Stimulated activated naive CD4-positive, alpha-beta T cell treated with Interleukin-2 at 50 U/mL for 16 hours (primary cell): Measurements from ENCODE around the gene SMIM30.
"Not testable (repeated sequence)": the region's sequence is repeated elsewhere in the genome, so short reads cannot be mapped to it uniquely, and the experiment has no call there.

ENCODE experiments used
- DNase-seq: peaks from one replicate; lab custom pipeline; 2025; lab: John Stamatoyannopoulos, UW

SMIM30 gene

GRCh38 chr7:113118074-113118959 lies at the start of gene SMIM30:
Gene SMIM30 (minus strand): TSS chr7:113118554. CDS start chr7:113117578, 976 bp downstream.
- peak; percentile 89 for DNase-seq

GRCh38 chr7:113166176-113166575 lies 47.8 kb upstream of the SMIM30 start:
- not testable (repeated sequence) for DNase-seq

GRCh38 chr7:113161050-113161449 lies 42.7 kb upstream of the SMIM30 start:
- DNase-seq: no peak

- DNase-seq: no peak
Observed at GRCh38 chr7:113159746-113160339, 41.5 kb upstream of the SMIM30 start.

GRCh38 chr7:113158756-113159155 lies 40.4 kb upstream of the SMIM30 start:
- no peak for DNase-seq

GRCh38 chr7:113154117-113154516 lies 35.8 kb upstream of the SMIM30 start:
- no peak for DNase-seq

GRCh38 chr7:113144817-113145216 lies 26.5 kb upstream of the SMIM30 start:
- DNase-seq: no peak

- no peak for DNase-seq
Observed at GRCh38 chr7:113143486-113144257, 25.3 kb upstream of the SMIM30 start.

GRCh38 chr7:113142385-113143119 lies 24.2 kb upstream of the SMIM30 start:
- DNase-seq: no peak

GRCh38 chr7:113141803-113142202 lies 23.4 kb upstream of the SMIM30 start:
- DNase-seq: no peak

GRCh38 chr7:113140956-113141355 lies 22.6 kb upstream of the SMIM30 start:
- no peak for DNase-seq

GRCh38 chr7:113137241-113137640 lies 18.9 kb upstream of the SMIM30 start:
- no peak for DNase-seq

- no peak for DNase-seq
Observed at GRCh38 chr7:113134025-113134424, 15.7 kb upstream of the SMIM30 start.

GRCh38 chr7:113131367-113131766 lies 13.0 kb upstream of the SMIM30 start:
- DNase-seq: no peak

GRCh38 chr7:113128031-113128430 lies 9.7 kb upstream of the SMIM30 start:
- DNase-seq: no peak

- no peak for DNase-seq
Observed at GRCh38 chr7:113125728-113126127, 7.4 kb upstream of the SMIM30 start.

- DNase-seq: no peak
Observed at GRCh38 chr7:113122744-113123143, 4.4 kb upstream of the SMIM30 start.

- DNase-seq: no peak
Observed at GRCh38 chr7:113120647-113121046, 2.3 kb upstream of the SMIM30 start.

- DNase-seq: no peak
Observed at GRCh38 chr7:113119429-113119828, 1.1 kb upstream of the SMIM30 start.

GRCh38 chr7:113117374-113117774 lies 980 bp downstream of the SMIM30 start:
- DNase-seq: not testable (repeated sequence)

GRCh38 chr7:113113912-113114311 lies 4.4 kb downstream of the SMIM30 start:
- no peak for DNase-seq

GRCh38 chr7:113109718-113110117 lies 8.6 kb downstream of the SMIM30 start:
- no peak for DNase-seq
